ENCODE measurements around the gene CALML3. TPM values are rescaled to one million over a fixed set of nuclear protein-coding genes. Genes with fewer than 3 reads are reported as not detected.

The CALML3 gene
- total and polyA plus RNA-seq, 2 donors (not counting 1 experiment from before 2014, with no cell fraction given), result not detected

DNA sequence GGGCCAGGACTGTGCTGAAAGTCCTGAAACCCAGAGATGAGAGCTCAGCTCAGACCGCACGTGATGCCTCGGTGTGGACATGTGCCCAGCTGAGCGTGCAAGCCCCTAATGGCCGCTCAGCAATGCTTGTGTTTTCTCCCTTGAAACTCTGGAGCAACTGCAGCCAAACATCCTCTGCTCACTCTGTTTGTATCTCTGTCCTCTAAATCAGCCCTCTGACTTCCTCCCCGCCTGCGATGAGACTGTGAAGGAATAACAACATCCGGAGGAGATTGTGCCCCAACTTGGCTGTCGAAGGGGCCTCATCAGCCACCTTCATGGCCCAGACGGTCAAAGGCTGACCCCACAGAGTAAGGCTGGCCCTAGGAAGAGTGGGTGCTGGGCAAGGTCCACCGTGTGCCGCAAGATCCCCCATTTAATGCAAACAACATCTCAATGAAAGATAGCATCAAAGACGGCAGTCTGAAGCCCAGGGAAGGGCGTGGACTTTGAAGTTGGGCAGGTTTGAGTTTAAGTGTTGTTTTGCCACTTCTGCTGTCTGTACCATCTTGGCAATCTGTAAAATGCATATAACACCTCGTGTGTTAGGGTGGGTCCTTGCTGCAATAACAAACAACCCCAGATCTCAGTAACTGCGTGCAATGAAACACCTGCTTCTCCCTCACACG lies 39.9 kb downstream of the CALML3 start:
- TF ChIP-seq CTCF (conservative IDR thresholded peaks at IDR 0.05 in 1 of 2, IDR thresholded peaks at IDR 0.05 in 1 of 2; ENCODE audit: low read depth in 1 of 2, low read length in 2 of 2) (no peak), EZH2 (IDR thresholded peaks at IDR 0.05; ENCODE audit: low read length, missing control alignments) (no peak)
- Histone ChIP-seq H3K27ac (ENCODE audit: insufficient read depth, low read length) (no peak overlapping the region), H3K36me3 (ENCODE audit: control insufficient read depth, insufficient read depth, low read length) (no peaks in the 10 kb centered on the region), H3K4me1 (ENCODE audit: control insufficient read depth, extremely low read depth, insufficient read depth, low read length) (peaks cover 7% of the 10 kb centered on the region), H2AFZ (ENCODE audit: low read length) (peak overlapping the region; percentile 76), H3K9ac (ENCODE audit: insufficient read depth, low read length) (no peak overlapping the region), H3K4me3 (replicated peaks in 1 of 4; ENCODE audit: control extremely low read depth in 1 of 4, insufficient read depth in 1 of 4, low read depth in 3 of 4, low read length in 4 of 4) (no peak overlapping the region), H3K79me2 (ENCODE audit: control insufficient read depth, insufficient read depth, low read length) (no peaks in the 10 kb centered on the region), H3K9me3 (ENCODE audit: control insufficient read depth, insufficient read depth, low read depth, low read length) (no peaks in the 10 kb centered on the region), H3K4me2 (ENCODE audit: extremely low read depth, insufficient read depth, low read length) (no peak overlapping the region), H3K27me3 (ENCODE audit: control insufficient read depth, insufficient read depth, low read length) (no peaks in the 10 kb centered on the region), H4K20me1 (ENCODE audit: control insufficient read depth, extremely low read depth, insufficient read depth, low read length) (no peaks in the 10 kb centered on the region)
- DNase-seq (ENCODE audit: low read depth in 2 of 2), result no peak

GRCh38 chr10:5565205-5565545 lies 40.4 kb downstream of the CALML3 start:
- no peaks in the 10 kb centered on the region for H3K27me3 ChIP-seq (ENCODE audit: control insufficient read depth, insufficient read depth, low read length)
- DNase-seq (ENCODE audit: low read depth in 2 of 2), result no peak
- TF ChIP-seq CTCF (conservative IDR thresholded peaks at IDR 0.05 in 1 of 2, IDR thresholded peaks at IDR 0.05 in 1 of 2; ENCODE audit: low read depth in 1 of 2, low read length in 2 of 2), result no peak
- no peak for TF ChIP-seq EZH2 (IDR thresholded peaks at IDR 0.05; ENCODE audit: low read length, missing control alignments)
- no peak overlapping the region for H2AFZ ChIP-seq (ENCODE audit: low read length)
- H3K4me3 ChIP-seq (replicated peaks in 1 of 4; ENCODE audit: control extremely low read depth in 1 of 4, insufficient read depth in 1 of 4, low read depth in 3 of 4, low read length in 4 of 4), result no peak overlapping the region
- H3K79me2 ChIP-seq (ENCODE audit: control insufficient read depth, insufficient read depth, low read length), result no peaks in the 10 kb centered on the region
- no peak overlapping the region for H3K4me2 ChIP-seq (ENCODE audit: extremely low read depth, insufficient read depth, low read length)
- no peak overlapping the region for H3K9ac ChIP-seq (ENCODE audit: insufficient read depth, low read length)
- no peak overlapping the region for H3K27ac ChIP-seq (ENCODE audit: insufficient read depth, low read length)
- no peaks in the 10 kb centered on the region for H3K9me3 ChIP-seq (ENCODE audit: control insufficient read depth, insufficient read depth, low read depth, low read length)
- no peaks in the 10 kb centered on the region for H3K36me3 ChIP-seq (ENCODE audit: control insufficient read depth, insufficient read depth, low read length)
- H3K4me1 ChIP-seq (ENCODE audit: control insufficient read depth, extremely low read depth, insufficient read depth, low read length), result peaks cover 7% of the 10 kb centered on the region
- no peaks in the 10 kb centered on the region for H4K20me1 ChIP-seq (ENCODE audit: control insufficient read depth, extremely low read depth, insufficient read depth, low read length)

GRCh38 chr10:5565671-5566581 lies 41.2 kb downstream of the CALML3 start:
- no peak overlapping the region for H3K4me3 ChIP-seq (replicated peaks in 1 of 4; ENCODE audit: control extremely low read depth in 1 of 4, insufficient read depth in 1 of 4, low read depth in 3 of 4, low read length in 4 of 4)
- no peak overlapping the region for H3K27ac ChIP-seq (ENCODE audit: insufficient read depth, low read length)
- TF ChIP-seq EZH2 (IDR thresholded peaks at IDR 0.05; ENCODE audit: low read length, missing control alignments), result no peak
- TF ChIP-seq CTCF (conservative IDR thresholded peaks at IDR 0.05 in 1 of 2, IDR thresholded peaks at IDR 0.05 in 1 of 2; ENCODE audit: low read depth in 1 of 2, low read length in 2 of 2), result no peak
- H3K9ac ChIP-seq (ENCODE audit: insufficient read depth, low read length), result no peak overlapping the region
- H3K36me3 ChIP-seq (ENCODE audit: control insufficient read depth, insufficient read depth, low read length), result no peaks in the 10 kb centered on the region
- no peak overlapping the region for H2AFZ ChIP-seq (ENCODE audit: low read length)
- H3K27me3 ChIP-seq (ENCODE audit: control insufficient read depth, insufficient read depth, low read length), result no peaks in the 10 kb centered on the region
- H3K4me2 ChIP-seq (ENCODE audit: extremely low read depth, insufficient read depth, low read length), result no peak overlapping the region
- no peaks in the 10 kb centered on the region for H3K79me2 ChIP-seq (ENCODE audit: control insufficient read depth, insufficient read depth, low read length)
- no peaks in the 10 kb centered on the region for H3K9me3 ChIP-seq (ENCODE audit: control insufficient read depth, insufficient read depth, low read depth, low read length)
- DNase-seq (ENCODE audit: low read depth in 2 of 2), result peak in 1 of 2 donors; percentile 82
- peaks cover 7% of the 10 kb centered on the region for H3K4me1 ChIP-seq (ENCODE audit: control insufficient read depth, extremely low read depth, insufficient read depth, low read length)
- no peaks in the 10 kb centered on the region for H4K20me1 ChIP-seq (ENCODE audit: control insufficient read depth, extremely low read depth, insufficient read depth, low read length)
